ENCODE results near the gene MBOAT7. TPM values are rescaled to one million over a fixed set of nuclear protein-coding genes. Genes with fewer than 3 reads are reported as not detected.
A peak's percentile ranks its signal among the peaks of the same experiment; 100 is the strongest.

The MBOAT7 gene
- total RNA-seq, 1 experiment from 2014 or later: 109 TPM

GRCh38 chr19:54191811-54192453 lies 2.6 kb upstream of the MBOAT7 start (continued):
- TF ChIP-seq OVOL2 (CRISPR knock-in tag; IDR thresholded peaks at IDR 0.05; ENCODE audit: borderline replicate concordance): no peak
- no peak for TF ChIP-seq MLX (CRISPR knock-in tag; IDR thresholded peaks at IDR 0.05)

- Mint-ChIP-seq H3K36me3 (peaks cover 44% of the 10 kb centered on the region), H3K27ac (peak within 1 kb of the TSS; percentile 100), H3K4me3 (peak within 1 kb of the TSS; percentile 85), H3K9me3 (no peaks in the 10 kb centered on the region), H3K4me1 (peaks cover 32% of the 10 kb centered on the region), H3K27me3 (ENCODE audit: low read depth) (peaks cover 3% of the 10 kb centered on the region; the same call in 1 of the 2 replicates)
- ChIA-PET POLR2A (interaction anchor here (1.0 to 4.3 kb wide), 10 partner anchors 10 to 126 kb away, joined by 3 to 25 read pairs (median 4); partner anchors contain the start of genes CNOT3, LENG1, RPS9 and TMC4), CTCF (interaction anchor here (1.0 to 4.2 kb wide), 12 partner anchors 10 to 292 kb away, joined by 3 to 84 read pairs (median 4); partner anchors contain the start of gene TMC4)
- peak; percentile 80 for DNase-seq (ENCODE audit: low spot score)
- ATAC-seq: peak; percentile 1
- peak; percentile 48; the same call in 1 of the 2 replicates for TF ChIP-seq HMGXB4 (CRISPR knock-in tag; IDR thresholded peaks at IDR 0.05)
- 0 out of 2 replicates have a peak, but pooled peaks have one; percentile 49 for TF ChIP-seq JUN (CRISPR knock-in tag; IDR thresholded peaks at IDR 0.05)
- no peak for TF ChIP-seq ATF3 (CRISPR knock-in tag; conservative IDR thresholded peaks at IDR 0.05)
- TF ChIP-seq JAZF1 (CRISPR knock-in tag; IDR thresholded peaks at IDR 0.05): no peak
- TF ChIP-seq NR1H2 (CRISPR knock-in tag; IDR thresholded peaks at IDR 0.05): no peak
- TF ChIP-seq ERG (CRISPR knock-in tag; IDR thresholded peaks at IDR 0.05): no peak
- TF ChIP-seq NFYB (CRISPR knock-in tag; conservative IDR thresholded peaks at IDR 0.05; ENCODE audit: low read depth): no peak
- TF ChIP-seq IRF1 (CRISPR knock-in tag; IDR thresholded peaks at IDR 0.05): peak; percentile 55; the same call in 1 of the 2 replicates
- peak; percentile 59; the same call in 1 of the 2 replicates for TF ChIP-seq RELA (CRISPR knock-in tag; IDR thresholded peaks at IDR 0.05; ENCODE audit: borderline replicate concordance)
- peak; percentile 9; the same call in 1 of the 2 replicates for TF ChIP-seq FOXP4 (CRISPR knock-in tag; IDR thresholded peaks at IDR 0.05)
- no peak for TF ChIP-seq NFATC4 (CRISPR knock-in tag; IDR thresholded peaks at IDR 0.05)
- 0 out of 2 replicates have a peak, but pooled peaks have one; percentile 46 for TF ChIP-seq E2F1 (CRISPR knock-in tag; IDR thresholded peaks at IDR 0.05)
- peak; percentile 49; the same call in 1 of the 2 replicates for TF ChIP-seq SP1 (CRISPR knock-in tag; conservative IDR thresholded peaks at IDR 0.05)
- peak; percentile 71; the same call in 1 of the 2 replicates for TF ChIP-seq E2F5 (CRISPR knock-in tag; IDR thresholded peaks at IDR 0.05)
- no peak for TF ChIP-seq ZNF416 (CRISPR knock-in tag; IDR thresholded peaks at IDR 0.05)
- no peak for TF ChIP-seq GTF2I (CRISPR knock-in tag; conservative IDR thresholded peaks at IDR 0.05)
- no peak; the same call in 1 of the 2 replicates for TF ChIP-seq ZNF232 (CRISPR knock-in tag; IDR thresholded peaks at IDR 0.05)
- TF ChIP-seq CDX4 (CRISPR knock-in tag; IDR thresholded peaks at IDR 0.05; ENCODE audit: borderline replicate concordance): no peak
- 0 out of 2 replicates have a peak, but pooled peaks have one; percentile 22 for TF ChIP-seq E2F4 (CRISPR knock-in tag; IDR thresholded peaks at IDR 0.05; ENCODE audit: borderline replicate concordance, low read depth)
- TF ChIP-seq TEAD4 (CRISPR knock-in tag; IDR thresholded peaks at IDR 0.05): no peak
Observed at GRCh38 chr19:54191011-54191810, 1.8 kb upstream of the MBOAT7 start, which contains the start of gene TSEN34. TSEN34 (plus strand) TSS chr19:54191308; CDS start chr19:54191365, 57 bp downstream.

All from WTC11 (cell line).